ENCODE data around the gene ZNF287. TPM values are rescaled to one million over a fixed set of nuclear protein-coding genes. Genes with fewer than 3 reads are reported as not detected.

Gene ZNF287
- total RNA-seq, 4 donors from 2014 or later = 1.9 to 6.8 (median 2.3) TPM

- ATAC-seq (ENCODE audit: low FRiP score) = no peak
- no peak for TF ChIP-seq CTCF (IDR thresholded peaks at IDR 0.05)
- DNase-seq (ENCODE audit: low spot score) = no peak
These were observed 62.8 kb downstream of the ZNF287 start for GRCh38 chr17:16506188-16506587.

GRCh38 chr17:16504984-16505383 is 64.0 kb downstream of the ZNF287 start:
- DNase-seq (ENCODE audit: low spot score) (no peak), ATAC-seq (ENCODE audit: low FRiP score) (no peak)
- TF ChIP-seq CTCF (IDR thresholded peaks at IDR 0.05) = no peak

Other genes starting within 250 kb of the ZNF287 start
- gene CENPV, start 215.7 kb downstream of the ZNF287 start, total RNA-seq = 10 to 100 TPM; 16.1 to 29.1 (median 23.5) TPM
- gene UBB, start 188.1 kb downstream of the ZNF287 start, total RNA-seq = 1,000 to 10,000 TPM in 1 of 4 donors, 100 to 1,000 TPM in 3; 679 to 1,195 (median 826) TPM
- 10 to 100 TPM; 12.1 to 47.6 (median 28.9) TPM for gene TRPV2, start 153.6 kb downstream of the ZNF287 start, total RNA-seq
- 1 to 10 TPM in 3 of 4 donors, under 1 TPM in 1; 0.74 to 3.5 (median 2.1) TPM for gene LRRC75A, start 77.0 kb downstream of the ZNF287 start, total RNA-seq
- gene ZNF624, start 84.6 kb upstream of the ZNF287 start, total RNA-seq = 1 to 10 TPM; 3.0 to 4.1 (median 3.5) TPM
- gene CCDC144A, start 121.0 kb upstream of the ZNF287 start, total RNA-seq = 10 to 100 TPM in 1 of 4 donors, 1 to 10 TPM in 3; 1.1 to 20.3 (median 5.5) TPM

Measured in omental fat pad (tissue), 4 donors.